MM.1S (cell line): ENCODE measurements around the gene PRKAG2.

Experiments used
- DNase-seq: peaks from one replicate; pipeline ENCODE4 v3.0.0-alpha.2; 2015
- H2AFZ ChIP-seq: fragments of 300-600 bp; sonication (generic); 2 replicates; pipeline ENCODE4 v1.6.0; 2016; ENCODE audit warnings: antibody characterized with exemption, low read length
- H3F3A ChIP-seq: fragments of 300-600 bp; sonication (generic); 2 replicates; pipeline ENCODE4 v1.6.1; 2016; ENCODE audit warnings: mild to moderate bottlenecking, antibody characterized with exemption, low read length, moderate library complexity, mixed read lengths; ENCODE audit not compliant: insufficient read depth
- H3K27ac ChIP-seq: fragments of 300-600 bp; sonication (generic); 2 replicates; pipeline ENCODE4 v1.5.1; 2016; ENCODE audit warnings: mild to moderate bottlenecking, low read length
- H3K27me3 ChIP-seq: fragments of 300-600 bp; sonication (generic); replicated peaks from 2 replicates; pipeline ENCODE4 v1.6.0; 2016; ENCODE audit warnings: low read length; ENCODE audit not compliant: insufficient read depth
- H3K36me3 ChIP-seq: fragments of 300-600 bp; sonication (generic); replicated peaks from 2 replicates; pipeline ENCODE4 v1.6.1; 2016; ENCODE audit warnings: mild to moderate bottlenecking, low read length, mixed read lengths; ENCODE audit not compliant: insufficient read depth
- H3K4me1 ChIP-seq: fragments of 300-600 bp; sonication (generic); 2 replicates; pipeline ENCODE4 v1.6.1; 2016; ENCODE audit warnings: low read length, mixed read lengths
- H3K4me2 ChIP-seq: fragments of 300-600 bp; sonication (generic); 2 replicates; pipeline ENCODE4 v1.6.0; 2016; ENCODE audit warnings: low read depth, low read length
- H3K4me3 ChIP-seq: fragments of 300-600 bp; sonication (generic); 2 replicates; pipeline ENCODE4 v1.5.1; 2016; ENCODE audit warnings: low read length, mixed read lengths
- H3K79me2 ChIP-seq: fragments of 300-600 bp; sonication (generic); 2 replicates; pipeline ENCODE4 v1.6.1; 2016; ENCODE audit warnings: mixed run types, low read length, mixed read lengths
- H3K9ac ChIP-seq: fragments of 300-600 bp; sonication (generic); 2 replicates; pipeline ENCODE4 v1.6.1; 2016; ENCODE audit warnings: low read length, mixed read lengths
- H3K9me2 ChIP-seq: fragments of 300-600 bp; sonication (generic); replicated peaks from 2 replicates; pipeline ENCODE4 v1.6.1; 2016; ENCODE audit warnings: mild to moderate bottlenecking, low read length, mixed read lengths; ENCODE audit not compliant: insufficient read depth
- H3K9me3 ChIP-seq: fragments of 300-600 bp; sonication (generic); replicated peaks from 2 replicates; pipeline ENCODE4 v1.6.1; 2016; ENCODE audit warnings: mild to moderate bottlenecking, low read length, mixed read lengths; ENCODE audit not compliant: insufficient read depth
- H4K20me1 ChIP-seq: fragments of 300-600 bp; sonication (generic); 2 replicates; pipeline ENCODE4 v1.6.1; 2016; ENCODE audit warnings: mild to moderate bottlenecking, low read length, moderate library complexity, mixed read lengths; ENCODE audit not compliant: insufficient read depth
- CTCF ChIP-seq: fragments of 300-600 bp; sonication (generic); IDR thresholded peaks from 2 replicates; pipeline ENCODE4 v1.5.1; 2016; ENCODE audit warnings: antibody characterized with exemption, low read length, mixed read lengths
- EZH2 ChIP-seq: fragments of 300-600 bp; sonication (generic); optimal IDR thresholded peaks from 2 replicates; pipeline ENCODE3; 2017; ENCODE audit warnings: low read depth, mild to moderate bottlenecking, antibody characterized with exemption, low read length, mixed read lengths
- EZH2phosphoT487 ChIP-seq: fragments of 300-600 bp; sonication (generic); IDR thresholded peaks from 2 replicates; pipeline ENCODE4 v1.6.1; 2018; ENCODE audit warnings: antibody characterized with exemption, low read length

Gene PRKAG2

GRCh38 chr7:151773797-151774196, 103.1 kb downstream of the PRKAG2 start:
- Histone ChIP-seq H3K27ac (no peak overlapping the region), H3K27me3 (peaks cover 29% of the 10 kb centered on the region), H3K9me3 (no peaks in the 10 kb centered on the region), H3K4me1 (no peaks in the 10 kb centered on the region), H2AFZ (no peak overlapping the region), H3K4me3 (no peak overlapping the region), H3K36me3 (no peaks in the 10 kb centered on the region), H4K20me1 (no peaks in the 10 kb centered on the region), H3K9me2 (no peaks in the 10 kb centered on the region), H3K9ac (no peak overlapping the region), H3K79me2 (no peaks in the 10 kb centered on the region), H3F3A (no peaks in the 10 kb centered on the region), H3K4me2 (no peak overlapping the region)
- DNase-seq: no peak
- TF ChIP-seq EZH2phosphoT487: no peak
- no peak for TF ChIP-seq EZH2
- TF ChIP-seq CTCF: no peak

- H3K27ac ChIP-seq: no peak overlapping the region
- TF ChIP-seq EZH2phosphoT487 (no peak), EZH2 (no peak), CTCF (no peak)
- no peak overlapping the region for H3K9ac ChIP-seq
- DNase-seq: no peak
- H2AFZ ChIP-seq: no peak overlapping the region
- H3K79me2 ChIP-seq: no peaks in the 10 kb centered on the region
- H3K36me3 ChIP-seq: no peaks in the 10 kb centered on the region
- peaks cover 17% of the 10 kb centered on the region; the same call in 1 of the 2 replicates for H3K27me3 ChIP-seq
- no peak overlapping the region for H3K4me3 ChIP-seq
- H4K20me1 ChIP-seq: no peaks in the 10 kb centered on the region
- no peaks in the 10 kb centered on the region for H3F3A ChIP-seq
- no peaks in the 10 kb centered on the region for H3K9me2 ChIP-seq
- H3K4me1 ChIP-seq: no peaks in the 10 kb centered on the region
- H3K4me2 ChIP-seq: no peak overlapping the region
- H3K9me3 ChIP-seq: no peaks in the 10 kb centered on the region
Measured at GRCh38 chr7:151770232-151770631, 106.7 kb downstream of the PRKAG2 start.

GRCh38 chr7:151769188-151769821, 107.6 kb downstream of the PRKAG2 start:
- Histone ChIP-seq H4K20me1 (no peaks in the 10 kb centered on the region), H2AFZ (no peak overlapping the region), H3F3A (no peaks in the 10 kb centered on the region), H3K36me3 (no peaks in the 10 kb centered on the region), H3K9ac (no peak overlapping the region), H3K9me2 (no peaks in the 10 kb centered on the region), H3K27ac (no peak overlapping the region), H3K4me1 (no peaks in the 10 kb centered on the region), H3K79me2 (no peaks in the 10 kb centered on the region), H3K4me2 (no peak overlapping the region), H3K9me3 (no peaks in the 10 kb centered on the region), H3K27me3 (peaks cover 17% of the 10 kb centered on the region; the same call in 1 of the 2 replicates), H3K4me3 (no peak overlapping the region)
- TF ChIP-seq CTCF: no peak
- no peak for TF ChIP-seq EZH2phosphoT487
- no peak for TF ChIP-seq EZH2
- peak; percentile 46 for DNase-seq
